ENCODE data around the gene ACACB. TPM values are rescaled to one million over a fixed set of nuclear protein-coding genes. Genes with fewer than 3 reads are reported as not detected.

ACACB gene
- total and polyA plus RNA-seq, 2 donors (not counting 3 experiments of a cell fraction or from before 2014, with no cell fraction given): 1.3 to 5.7 TPM

GRCh38 chr12:109308534-109309380 is 192.4 kb downstream of the ACACB start, which contains the start of gene FOXN4:
Gene FOXN4 (minus strand): TSS chr12:109309284. CDS start chr12:109308321, 963 bp downstream.
- DNase-seq (ENCODE audit: low read depth, low spot score) (no peak), FAIRE-seq (no peak)
- no peak for TF ChIP-seq POLR2A (IDR thresholded peaks at IDR 0.05; ENCODE audit: low read depth, low read length)
- no peak for TF ChIP-seq JUN (IDR thresholded peaks at IDR 0.05; ENCODE audit: borderline replicate concordance, insufficient read depth, insufficient read length, low read depth)
- TF ChIP-seq FOS (IDR thresholded peaks at IDR 0.05; ENCODE audit: borderline replicate concordance, insufficient read depth, low read length): no peak
- TF ChIP-seq CTCF (IDR thresholded peaks at IDR 0.05; ENCODE audit: extremely low read depth in 1 of 2, insufficient read depth in 1 of 2, low read depth in 1 of 2, low read length in 2 of 2): no peak
- no peak for TF ChIP-seq EZH2 (IDR thresholded peaks at IDR 0.05; ENCODE audit: borderline replicate concordance, low read depth, low read length, severe bottlenecking)
- TF ChIP-seq POLR2AphosphoS5 (IDR thresholded peaks at IDR 0.05; ENCODE audit: insufficient read depth, low read depth, low read length): no peak
- TF ChIP-seq MAX (IDR thresholded peaks at IDR 0.05; ENCODE audit: insufficient read depth, insufficient read length): no peak
- no peak for TF ChIP-seq GATA2 (IDR thresholded peaks at IDR 0.05; ENCODE audit: insufficient read depth, insufficient read length, low read depth, low read length)
- TF ChIP-seq MYC (IDR thresholded peaks at IDR 0.05; ENCODE audit: low read depth, low read length): no peak
- Histone ChIP-seq H3K36me3 (ENCODE audit: control insufficient read depth in 2 of 2, extremely low read depth in 1 of 2, insufficient read depth in 2 of 2, low read length in 2 of 2) (no peaks in the 10 kb centered on the region), H2AFZ (ENCODE audit: low read depth, low read length) (peak within 1 kb of the TSS; percentile 37), H3K9me1 (replicated peaks; ENCODE audit: control insufficient read depth, extremely low read depth, insufficient read depth, low read length) (no peaks in the 10 kb centered on the region), H3K27ac (ENCODE audit: insufficient read depth, low read depth, low read length) (no peak within 1 kb of the TSS), H3K79me2 (ENCODE audit: control insufficient read depth, insufficient read depth, low read length) (no peaks in the 10 kb centered on the region), H3K27me3 (ENCODE audit: control insufficient read depth in 2 of 2, insufficient read depth in 2 of 2, low read length in 2 of 2) (peaks cover 52 to 69% of the 10 kb centered on the region in 2 experiments), H3K9ac (replicated peaks; ENCODE audit: extremely low read depth, insufficient read depth, low read length) (no peak within 1 kb of the TSS), H4K20me1 (replicated peaks; ENCODE audit: control insufficient read depth, extremely low read depth, insufficient read depth, low read length) (no peaks in the 10 kb centered on the region), H3K9me3 (replicated peaks; ENCODE audit: control insufficient read depth, insufficient read depth, low read length) (no peaks in the 10 kb centered on the region), H3K4me3 (replicated peaks in 1 of 3; ENCODE audit: insufficient read depth in 1 of 3, low read depth in 1 of 3, low read length in 3 of 3) (peak within 1 kb of the TSS in 1 of 3 experiments; percentile 12), H3K4me1 (ENCODE audit: control insufficient read depth, extremely low read depth, insufficient read depth, low read length) (peaks cover 2% of the 10 kb centered on the region), H3K4me2 (ENCODE audit: insufficient read depth, low read length) (peak within 1 kb of the TSS; percentile 30)
- intact Hi-C loops (cut with micrococcal nuclease): no loop called here
- ChIA-PET POLR2A (no interaction called here), CTCF (interaction anchor here (1.5 kb wide), 1 partner anchor 85 kb away, joined by 4 read pairs; no protein-coding TSS in a partner anchor)
- dilution Hi-C loops (cut with MboI; ENCODE audit: extremely low pct_ligation_motif_present, low sequenced_read_pairs): no loop called here
- no TSS peak for BruUV-seq (replicated peaks)

All from endothelial cell of umbilical vein (primary cell).